Choroid plexus epithelial cell (primary cell): ENCODE data around the gene MRPL41.
A peak's percentile ranks its signal among the peaks of the same experiment; 100 is the strongest.
"Not testable (repeated sequence)": the region's sequence is repeated elsewhere in the genome, so short reads cannot be mapped to it uniquely, and the experiment has no call there.

Experiments
- DNase-seq: peaks from one replicate; pipeline ENCODE4 v3.0.0-alpha.2; 2010; ENCODE audit warnings: low read depth
- H3K4me3 ChIP-seq: 2 replicates; pipeline ENCODE4 v1.5.1; 2011; ENCODE audit warnings: low read depth, mild to moderate bottlenecking, control low read depth, low read length, moderate library complexity
- TF ChIP-seq, protein P1 (sequence below): conservative IDR thresholded peaks from 2 replicates; pipeline ENCODE4 v1.5.1; 2011; ENCODE audit warnings: low read depth, mild to moderate bottlenecking, control low read depth, inconsistent platforms, low read length, moderate library complexity

MRPL41 gene

GRCh38 chr9:137509198-137509597, 42.5 kb upstream of the MRPL41 start:
- DNase-seq, result no peak
- TF ChIP-seq, protein P1, sequence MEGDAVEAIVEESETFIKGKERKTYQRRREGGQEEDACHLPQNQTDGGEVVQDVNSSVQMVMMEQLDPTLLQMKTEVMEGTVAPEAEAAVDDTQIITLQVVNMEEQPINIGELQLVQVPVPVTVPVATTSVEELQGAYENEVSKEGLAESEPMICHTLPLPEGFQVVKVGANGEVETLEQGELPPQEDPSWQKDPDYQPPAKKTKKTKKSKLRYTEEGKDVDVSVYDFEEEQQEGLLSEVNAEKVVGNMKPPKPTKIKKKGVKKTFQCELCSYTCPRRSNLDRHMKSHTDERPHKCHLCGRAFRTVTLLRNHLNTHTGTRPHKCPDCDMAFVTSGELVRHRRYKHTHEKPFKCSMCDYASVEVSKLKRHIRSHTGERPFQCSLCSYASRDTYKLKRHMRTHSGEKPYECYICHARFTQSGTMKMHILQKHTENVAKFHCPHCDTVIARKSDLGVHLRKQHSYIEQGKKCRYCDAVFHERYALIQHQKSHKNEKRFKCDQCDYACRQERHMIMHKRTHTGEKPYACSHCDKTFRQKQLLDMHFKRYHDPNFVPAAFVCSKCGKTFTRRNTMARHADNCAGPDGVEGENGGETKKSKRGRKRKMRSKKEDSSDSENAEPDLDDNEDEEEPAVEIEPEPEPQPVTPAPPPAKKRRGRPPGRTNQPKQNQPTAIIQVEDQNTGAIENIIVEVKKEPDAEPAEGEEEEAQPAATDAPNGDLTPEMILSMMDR, result no peak
- H3K4me3 ChIP-seq, result no peak overlapping the region

DNA sequence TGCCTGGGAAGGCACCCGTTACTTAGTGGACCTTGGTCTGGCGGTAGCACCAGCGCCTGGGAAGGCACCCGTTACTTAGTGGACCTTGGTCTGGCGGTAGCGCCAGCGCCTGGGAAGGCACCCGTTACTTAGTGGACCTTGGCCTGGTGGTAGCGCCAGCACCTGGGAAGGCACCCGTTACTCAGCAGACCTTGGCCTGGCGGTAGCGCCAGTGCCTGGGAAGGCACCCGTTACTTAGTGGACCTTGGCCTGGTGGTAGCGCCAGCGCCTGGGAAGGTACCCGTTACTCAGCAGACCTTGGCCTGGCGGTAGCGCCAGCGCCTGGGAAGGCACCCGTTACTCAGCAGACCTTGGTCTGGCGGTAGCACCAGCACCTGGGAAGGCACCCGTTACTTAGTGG, 40.6 kb upstream of the MRPL41 start:
- not testable (repeated sequence) for H3K4me3 ChIP-seq, DNase-seq

DNA sequence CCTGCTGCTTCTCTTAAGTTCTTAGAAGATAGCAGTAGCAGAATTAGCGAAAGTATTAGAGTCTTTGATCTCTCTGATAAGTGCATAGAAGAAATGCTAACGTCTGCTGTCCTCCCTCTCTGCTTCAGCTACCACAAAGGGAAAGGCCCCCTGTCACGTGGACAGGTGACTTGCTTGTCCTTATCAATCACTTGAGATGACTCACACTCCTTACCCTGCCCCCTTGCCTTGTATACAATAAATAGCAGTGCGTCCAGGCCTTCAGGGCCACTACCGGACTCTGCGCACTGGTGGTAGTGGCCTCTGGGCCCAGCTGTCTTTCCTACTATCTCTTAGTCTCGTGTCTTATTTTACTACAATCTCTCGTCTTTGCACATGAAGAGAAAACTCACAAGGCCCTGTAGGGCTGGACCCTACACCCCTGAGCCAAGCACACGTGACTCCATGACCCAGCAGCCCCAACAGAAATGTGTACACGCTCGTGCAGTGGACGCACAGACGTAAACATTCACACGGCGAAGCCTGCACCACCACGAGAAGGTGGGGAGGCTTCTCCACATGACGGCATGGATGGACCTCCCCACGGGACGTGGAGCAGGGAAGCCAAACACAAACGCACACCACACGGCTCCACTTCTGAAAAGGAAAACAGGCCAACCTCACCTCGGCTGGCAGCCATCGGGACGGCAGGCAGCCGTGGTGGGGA, 39.8 kb upstream of the MRPL41 start:
- DNase-seq, result no peak
- TF ChIP-seq, protein P1, result no peak
- H3K4me3 ChIP-seq, result no peak overlapping the region

DNA sequence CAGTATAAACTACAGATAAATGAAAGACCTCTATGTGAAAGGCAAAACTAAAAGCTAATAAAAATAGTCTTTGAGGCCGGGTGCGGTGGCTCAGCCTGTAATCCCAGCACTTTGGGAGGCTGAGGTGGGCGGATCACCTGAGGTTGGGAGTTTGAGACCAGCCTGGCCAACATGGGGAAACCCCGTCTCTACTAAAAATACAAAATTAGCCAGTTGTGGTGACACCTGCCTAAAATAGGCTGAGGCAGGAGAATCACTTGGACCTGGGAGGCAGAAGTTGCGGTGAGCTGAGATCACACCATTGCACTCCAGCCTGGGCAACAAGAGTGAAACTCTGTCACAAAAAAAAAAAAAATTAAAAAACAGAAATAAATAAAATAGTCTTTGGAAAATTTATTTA, 38.5 kb upstream of the MRPL41 start:
- H3K4me3 ChIP-seq, DNase-seq: not testable (repeated sequence)

DNA sequence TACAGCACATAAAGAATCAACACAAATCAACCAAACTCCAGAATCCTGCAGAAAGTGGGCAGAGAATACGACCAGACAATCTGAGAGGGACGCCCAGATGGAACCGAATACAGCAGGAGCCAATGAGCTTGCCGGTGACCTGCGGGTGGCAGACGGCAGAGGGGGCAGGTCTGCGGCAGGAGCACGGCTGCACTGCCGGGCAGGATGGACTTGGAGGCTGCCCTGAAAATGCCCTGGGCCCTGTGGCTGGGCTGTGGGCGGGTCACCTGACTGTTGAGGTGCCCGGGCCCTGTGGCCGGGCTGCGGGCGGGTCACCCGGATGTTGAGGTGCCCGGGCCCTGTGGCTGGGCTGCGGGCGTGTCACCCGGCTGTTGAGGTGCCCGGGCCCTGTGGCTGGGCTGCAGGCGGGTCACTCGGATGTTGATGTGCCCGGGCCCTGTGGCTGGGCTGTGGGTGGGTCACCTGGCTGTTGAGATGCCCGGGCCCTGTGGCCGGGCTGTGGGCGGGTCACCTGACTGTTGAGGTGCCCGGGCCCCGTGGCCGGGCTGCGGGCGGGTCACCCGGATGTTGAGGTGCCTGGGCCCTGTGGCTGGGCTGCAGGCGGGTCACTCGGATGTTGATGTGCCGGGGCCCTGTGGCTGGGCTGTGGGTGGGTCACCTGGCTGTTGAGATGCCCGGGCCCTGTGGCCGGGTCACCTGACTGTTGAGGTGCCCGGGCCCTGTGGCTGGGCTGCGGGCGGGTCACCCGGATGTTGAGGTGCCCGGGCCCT, 37.7 kb upstream of the MRPL41 start:
- not testable (repeated sequence) for DNase-seq

GRCh38 chr9:137514691-137515337, 36.9 kb upstream of the MRPL41 start:
- H3K4me3 ChIP-seq, result no peak overlapping the region
- TF ChIP-seq, protein P1, result no peak
- DNase-seq, result no peak

More for the DNA sequence above, 37.7 kb upstream of the MRPL41 start:
- not testable (repeated sequence) for H3K4me3 ChIP-seq

- H3K4me3 ChIP-seq, result no peak overlapping the region
- no peak for DNase-seq
- TF ChIP-seq, protein P1, result no peak
These were observed 36.3 kb upstream of the MRPL41 start for GRCh38 chr9:137515338-137515724.

DNA sequence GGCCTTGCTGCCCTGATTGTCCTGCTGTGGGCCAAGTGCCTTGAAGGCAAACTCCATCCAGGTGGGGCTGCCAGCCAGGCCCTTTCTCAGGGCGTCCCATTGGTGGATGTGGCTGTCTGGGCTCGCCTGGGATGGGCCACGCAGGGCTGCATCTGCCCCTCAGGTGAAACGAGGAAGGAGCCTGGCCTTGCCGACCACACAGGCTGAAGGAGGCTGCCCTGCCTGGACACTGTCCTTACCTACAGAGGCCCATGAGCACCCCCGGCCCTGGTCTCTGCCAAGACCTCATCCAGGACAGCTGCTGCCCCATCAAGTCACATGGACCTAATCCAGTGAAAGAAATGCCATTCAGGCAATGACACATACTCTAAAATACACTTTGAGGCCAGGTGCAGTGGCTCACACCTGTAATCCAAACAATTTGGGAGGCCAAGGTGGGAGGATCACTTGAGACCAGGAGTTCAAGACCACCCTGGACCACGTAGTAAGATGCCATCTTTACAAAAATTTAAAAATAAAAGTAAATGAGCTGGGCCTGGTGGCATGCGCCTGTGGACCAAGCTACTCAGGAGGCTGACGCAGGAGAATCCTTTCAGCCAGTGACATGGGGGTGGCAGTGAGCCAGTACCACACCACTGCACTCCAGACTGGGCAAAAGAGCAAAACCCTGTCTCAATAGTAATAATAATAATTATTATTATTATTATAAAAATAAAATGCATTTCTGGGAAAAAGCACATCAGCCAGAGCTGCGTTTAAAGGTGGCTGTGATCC, 35.3 kb upstream of the MRPL41 start:
- H3K4me3 ChIP-seq, result no peak overlapping the region
- TF ChIP-seq, protein P1, result no peak
- no peak for DNase-seq

DNA sequence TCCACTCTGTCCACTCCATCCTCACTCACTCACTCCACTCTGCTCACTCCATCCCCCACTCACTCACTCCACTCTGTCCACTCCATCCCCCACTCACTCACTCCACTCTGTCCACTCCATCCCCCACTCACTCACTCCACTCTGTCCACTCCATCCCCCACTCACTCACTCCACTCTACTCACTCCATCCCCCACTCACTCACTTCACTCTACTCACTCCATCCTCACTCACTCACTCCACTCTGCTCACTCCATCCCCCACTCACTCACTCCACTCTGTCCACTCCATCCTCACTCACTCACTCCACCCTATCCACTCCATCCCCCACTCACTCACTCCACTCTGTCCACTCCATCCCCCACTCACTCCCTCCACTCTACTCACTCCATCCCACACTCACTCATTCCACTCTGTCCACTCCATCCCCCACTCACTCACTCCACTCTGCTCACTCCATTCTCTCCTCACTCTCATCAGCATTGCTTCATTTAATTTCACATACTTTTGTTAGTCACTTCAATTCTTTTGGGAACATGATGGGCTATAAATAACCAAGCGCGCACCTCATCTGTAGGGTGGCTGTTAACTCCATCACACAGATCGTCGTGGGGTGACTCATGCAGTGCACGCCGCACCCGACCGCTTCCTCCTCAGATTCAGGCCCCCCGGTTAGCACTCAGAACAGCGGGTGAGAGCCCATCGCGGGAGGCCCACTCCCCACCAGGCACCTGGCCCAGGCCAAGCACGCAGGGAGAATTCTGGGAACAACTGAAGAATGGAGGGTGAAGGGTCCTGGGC, 32.8 kb upstream of the MRPL41 start:
- peak; percentile 26 for DNase-seq
- H3K4me3 ChIP-seq, result not testable (repeated sequence)
